ENCODE measurements around the gene SETD7. TPM values are rescaled to one million over a fixed set of nuclear protein-coding genes. Genes with fewer than 3 reads are reported as not detected.

Gene SETD7
- total and polyA plus RNA-seq, 2 of the 4 experiments (the other 2 are of a cell fraction) = 17.0 to 46.6 TPM

- Histone ChIP-seq H3K9me3 (ENCODE audit: control insufficient read depth, insufficient read depth, low read length) (peaks cover 8% of the 10 kb centered on the region), H4K20me1 (ENCODE audit: insufficient read depth, low read length) (peaks cover 21% of the 10 kb centered on the region; the same call in 1 of the 2 replicates), H4K8ac (ENCODE audit: low read depth in 2 of 2, low read length in 2 of 2) (no peak overlapping the region), H4K5ac (ENCODE audit: low read depth, low read length) (no peak overlapping the region), H3K56ac (ENCODE audit: extremely low read depth, insufficient read depth, low read length) (no peak overlapping the region), H2AK9ac (replicated peaks; ENCODE audit: low read depth, low read length, poor library complexity) (no peak overlapping the region), H3K4me3 (ENCODE audit: insufficient read depth, low read depth, low read length) (no peak overlapping the region), H3K27me3 (ENCODE audit: control insufficient read depth, insufficient read depth, low read length) (no peaks in the 10 kb centered on the region), H3K14ac (replicated peaks; ENCODE audit: low read depth, low read length) (no peak overlapping the region), H3K18ac (ENCODE audit: low read depth, low read length) (peak overlapping the region; percentile 33; the same call in 1 of the 2 replicates), H3K4ac (ENCODE audit: low read depth, low read length) (no peak overlapping the region), H3K9me1 (ENCODE audit: insufficient read depth, low read length) (no peaks in the 10 kb centered on the region), H2BK5ac (ENCODE audit: low read depth, low read length, poor library complexity, severe bottlenecking) (peak overlapping the region; percentile 50), H2BK120ac (ENCODE audit: low read depth, low read length) (no peak overlapping the region), H3K23ac (ENCODE audit: low read depth, low read length) (no peak overlapping the region), H3K79me1 (ENCODE audit: low read depth in 1 of 2, low read length in 2 of 2) (peaks cover 22 to 38% of the 10 kb centered on the region in 2 experiments), H3K4me1 (ENCODE audit: control insufficient read depth, insufficient read depth, low read length) (no peaks in the 10 kb centered on the region; the same call in 1 of the 2 replicates), H2AK5ac (ENCODE audit: low read depth, low read length) (no peak overlapping the region), H2BK15ac (ENCODE audit: low read depth, low read length) (no peak overlapping the region), H3K27ac (ENCODE audit: insufficient read depth, low read length) (no peak overlapping the region), H3K4me2 (ENCODE audit: low read depth, low read length) (no peak overlapping the region), H2AFZ (replicated peaks; ENCODE audit: low read length, poor library complexity) (no peak overlapping the region), H3K36me3 (ENCODE audit: control insufficient read depth, insufficient read depth, low read length) (peaks cover 3% of the 10 kb centered on the region; the same call in 1 of the 2 replicates), H2BK20ac (ENCODE audit: low read depth, low read length) (no peak overlapping the region), H4K91ac (ENCODE audit: insufficient read depth, low read depth, low read length) (no peak overlapping the region), H3K9ac (ENCODE audit: low read depth, low read length) (no peak overlapping the region)
- ChIA-PET POLR2A (ENCODE audit: unreplicated experiment) (no interaction called here), CTCF (no interaction called here)
- no peak for DNase-seq
- TF ChIP-seq CEBPB (IDR thresholded peaks at IDR 0.05; ENCODE audit: low read depth, low read length) (no peak), MXI1 (IDR thresholded peaks at IDR 0.05; ENCODE audit: borderline replicate concordance, low read depth, low read length) (no peak), NFE2L2 (IDR thresholded peaks at IDR 0.05; ENCODE audit: low read depth, low read length) (no peak), BHLHE40 (IDR thresholded peaks at IDR 0.05; ENCODE audit: low read depth, low read length) (no peak), MAFK (IDR thresholded peaks at IDR 0.05; ENCODE audit: low read depth, low read length) (no peak), ELK1 (IDR thresholded peaks at IDR 0.05; ENCODE audit: borderline replicate concordance, low read depth, low read length) (no peak), MAZ (IDR thresholded peaks at IDR 0.05; ENCODE audit: borderline replicate concordance, low read depth, low read length) (no peak), RAD21 (IDR thresholded peaks at IDR 0.05; ENCODE audit: low read length) (no peak)
- BruUV-seq (replicated peaks) = no TSS peak
- in situ Hi-C loops (cut with MboI; ENCODE audit: low sequenced_read_pairs) (no loop called here), dilution Hi-C loops (cut with HindIII; ENCODE audit: low sequenced_read_pairs, unreplicated experiment) (no loop called here), intact Hi-C loops (cut with micrococcal nuclease) (no loop called here)
- no peak for ATAC-seq (ENCODE audit: low read depth)
- no CpG with 5 or more reads among the region's 1 CpG for WGBS, 2 experiments (ENCODE audit: extremely low coverage in 2 of 2, insufficient read length in 1 of 2)
Observed at GRCh38 chr4:139469869-139470268, 86.2 kb downstream of the SETD7 start.
